ENCODE measurements around the gene PIAS1.

DNA sequence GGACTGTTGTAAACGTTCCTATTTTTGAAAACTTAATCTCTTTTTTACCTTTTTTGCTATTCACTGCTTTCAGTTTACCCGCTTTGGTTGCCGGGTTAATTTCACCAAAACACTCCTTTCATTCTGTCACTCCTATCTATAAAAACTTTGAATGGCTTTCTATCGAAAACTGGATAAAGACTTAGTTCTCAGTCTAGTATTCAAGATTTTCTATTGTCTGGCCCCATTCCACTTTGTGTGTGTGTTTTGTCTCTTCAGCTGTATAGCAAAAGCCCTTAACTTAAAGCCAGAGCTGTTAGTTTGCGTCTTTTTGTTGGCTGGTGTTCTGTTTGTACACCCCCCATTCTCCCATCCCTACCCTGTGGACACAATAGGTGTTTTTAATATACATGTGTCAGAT, 7.5 kb downstream of the PIAS1 start:
- TF ChIP-seq, protein P1, sequence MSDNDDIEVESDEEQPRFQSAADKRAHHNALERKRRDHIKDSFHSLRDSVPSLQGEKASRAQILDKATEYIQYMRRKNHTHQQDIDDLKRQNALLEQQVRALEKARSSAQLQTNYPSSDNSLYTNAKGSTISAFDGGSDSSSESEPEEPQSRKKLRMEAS (IDR thresholded peaks at IDR 0.05), result no peak
- TF ChIP-seq TAF1 (IDR thresholded peaks at IDR 0.05; ENCODE audit: low read depth) (no peak), RAD21 (IDR thresholded peaks at IDR 0.05; ENCODE audit: low read depth) (no peak), CEBPB (IDR thresholded peaks at IDR 0.05) (no peak), TEAD4 (IDR thresholded peaks at IDR 0.05) (no peak)
- TF ChIP-seq, protein P2, sequence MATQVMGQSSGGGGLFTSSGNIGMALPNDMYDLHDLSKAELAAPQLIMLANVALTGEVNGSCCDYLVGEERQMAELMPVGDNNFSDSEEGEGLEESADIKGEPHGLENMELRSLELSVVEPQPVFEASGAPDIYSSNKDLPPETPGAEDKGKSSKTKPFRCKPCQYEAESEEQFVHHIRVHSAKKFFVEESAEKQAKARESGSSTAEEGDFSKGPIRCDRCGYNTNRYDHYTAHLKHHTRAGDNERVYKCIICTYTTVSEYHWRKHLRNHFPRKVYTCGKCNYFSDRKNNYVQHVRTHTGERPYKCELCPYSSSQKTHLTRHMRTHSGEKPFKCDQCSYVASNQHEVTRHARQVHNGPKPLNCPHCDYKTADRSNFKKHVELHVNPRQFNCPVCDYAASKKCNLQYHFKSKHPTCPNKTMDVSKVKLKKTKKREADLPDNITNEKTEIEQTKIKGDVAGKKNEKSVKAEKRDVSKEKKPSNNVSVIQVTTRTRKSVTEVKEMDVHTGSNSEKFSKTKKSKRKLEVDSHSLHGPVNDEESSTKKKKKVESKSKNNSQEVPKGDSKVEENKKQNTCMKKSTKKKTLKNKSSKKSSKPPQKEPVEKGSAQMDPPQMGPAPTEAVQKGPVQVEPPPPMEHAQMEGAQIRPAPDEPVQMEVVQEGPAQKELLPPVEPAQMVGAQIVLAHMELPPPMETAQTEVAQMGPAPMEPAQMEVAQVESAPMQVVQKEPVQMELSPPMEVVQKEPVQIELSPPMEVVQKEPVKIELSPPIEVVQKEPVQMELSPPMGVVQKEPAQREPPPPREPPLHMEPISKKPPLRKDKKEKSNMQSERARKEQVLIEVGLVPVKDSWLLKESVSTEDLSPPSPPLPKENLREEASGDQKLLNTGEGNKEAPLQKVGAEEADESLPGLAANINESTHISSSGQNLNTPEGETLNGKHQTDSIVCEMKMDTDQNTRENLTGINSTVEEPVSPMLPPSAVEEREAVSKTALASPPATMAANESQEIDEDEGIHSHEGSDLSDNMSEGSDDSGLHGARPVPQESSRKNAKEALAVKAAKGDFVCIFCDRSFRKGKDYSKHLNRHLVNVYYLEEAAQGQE (IDR thresholded peaks at IDR 0.05; ENCODE audit: low read depth), result no peak
- TF ChIP-seq, protein P3, sequence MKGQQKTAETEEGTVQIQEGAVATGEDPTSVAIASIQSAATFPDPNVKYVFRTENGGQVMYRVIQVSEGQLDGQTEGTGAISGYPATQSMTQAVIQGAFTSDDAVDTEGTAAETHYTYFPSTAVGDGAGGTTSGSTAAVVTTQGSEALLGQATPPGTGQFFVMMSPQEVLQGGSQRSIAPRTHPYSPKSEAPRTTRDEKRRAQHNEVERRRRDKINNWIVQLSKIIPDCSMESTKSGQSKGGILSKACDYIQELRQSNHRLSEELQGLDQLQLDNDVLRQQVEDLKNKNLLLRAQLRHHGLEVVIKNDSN (IDR thresholded peaks at IDR 0.05), result no peak
